ENCODE data around the gene ETFA. TPM values are rescaled to one million over a fixed set of nuclear protein-coding genes. Genes with fewer than 3 reads are reported as not detected.

ETFA gene
- total and polyA plus RNA-seq, 9 of the 15 experiments (the other 6 are each of a cell fraction or from before 2014, with no cell fraction given) = 130 to 543 (median 232) TPM

DNA sequence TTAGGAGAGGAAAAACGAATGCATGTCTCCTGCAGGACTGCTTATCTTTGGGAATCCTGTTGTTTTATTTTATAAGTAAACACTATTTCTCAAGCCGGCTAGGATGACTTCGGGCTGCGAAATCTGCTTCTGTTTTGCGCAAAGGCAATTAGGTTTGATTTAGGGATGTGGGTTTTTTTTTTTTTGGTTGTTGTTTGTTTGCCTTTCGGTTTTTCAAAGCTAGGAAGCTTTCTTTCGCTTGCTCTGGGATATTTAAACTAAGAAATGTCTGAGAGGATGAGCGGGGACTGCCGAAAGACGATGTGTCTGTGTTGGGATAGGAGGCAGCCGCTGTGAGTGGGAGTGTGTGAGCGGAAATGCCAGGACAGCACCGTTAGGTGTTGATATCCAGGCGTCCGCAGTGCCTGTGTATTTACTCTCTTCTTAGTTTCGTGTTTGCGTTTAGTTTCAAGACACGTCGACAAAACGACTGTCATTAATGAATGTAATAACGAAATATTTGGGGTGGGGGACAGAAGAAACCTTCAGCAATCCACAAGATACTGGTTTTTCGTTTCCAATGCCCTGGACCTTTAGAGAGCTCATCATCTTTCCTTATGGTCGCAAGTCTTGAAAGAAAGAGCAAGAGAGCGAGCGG lies 25.9 kb upstream of the ETFA start (continued):
- no peak for TF ChIP-seq BCLAF1 (IDR thresholded peaks at IDR 0.05; ENCODE audit: borderline replicate concordance in 1 of 2, control insufficient read depth in 1 of 2, low read depth in 2 of 2, low read length in 1 of 2)
- TF ChIP-seq HNRNPL (IDR thresholded peaks at IDR 0.05; ENCODE audit: low read depth, low read length) = no peak
- TF ChIP-seq CBFA2T3 (IDR thresholded peaks at IDR 0.05) = peak; percentile 37; the same call in 1 of the 2 replicates
- TF ChIP-seq KDM5B (IDR thresholded peaks at IDR 0.05; ENCODE audit: insufficient replicate concordance, low read depth, low read length) = no peak
- TF ChIP-seq U2AF1 (optimal IDR thresholded peaks at IDR 0.05; ENCODE audit: low read depth, low read length) = no peak
- TF ChIP-seq ZNF717 (CRISPR knock-in tag; IDR thresholded peaks at IDR 0.05) = no peak
- TF ChIP-seq PHB2 (IDR thresholded peaks at IDR 0.05; ENCODE audit: low read depth) = no peak
- TF ChIP-seq NFRKB (IDR thresholded peaks at IDR 0.05; ENCODE audit: low read depth) = no peak; the same call in 1 of the 2 replicates
- TF ChIP-seq TFAM (CRISPR knock-in tag; conservative IDR thresholded peaks at IDR 0.05) = no peak
- peak; percentile 16; the same call in 1 of the 2 replicates for TF ChIP-seq ARID4B (CRISPR knock-in tag; IDR thresholded peaks at IDR 0.05)
- no peak for TF ChIP-seq CTCF (IDR thresholded peaks at IDR 0.05 in 2 of 3, conservative IDR thresholded peaks at IDR 0.05 in 1 of 3; ENCODE audit: insufficient read depth in 2 of 3, low read depth in 1 of 3, low read length in 3 of 3)
- TF ChIP-seq COPS2 (conservative IDR thresholded peaks at IDR 0.05) = no peak
- peak; percentile 55 for TF ChIP-seq ARID1B (IDR thresholded peaks at IDR 0.05)
- TF ChIP-seq STAG1 (CRISPR knock-in tag; IDR thresholded peaks at IDR 0.05; ENCODE audit: borderline replicate concordance) = no peak
- TF ChIP-seq, protein P1, sequence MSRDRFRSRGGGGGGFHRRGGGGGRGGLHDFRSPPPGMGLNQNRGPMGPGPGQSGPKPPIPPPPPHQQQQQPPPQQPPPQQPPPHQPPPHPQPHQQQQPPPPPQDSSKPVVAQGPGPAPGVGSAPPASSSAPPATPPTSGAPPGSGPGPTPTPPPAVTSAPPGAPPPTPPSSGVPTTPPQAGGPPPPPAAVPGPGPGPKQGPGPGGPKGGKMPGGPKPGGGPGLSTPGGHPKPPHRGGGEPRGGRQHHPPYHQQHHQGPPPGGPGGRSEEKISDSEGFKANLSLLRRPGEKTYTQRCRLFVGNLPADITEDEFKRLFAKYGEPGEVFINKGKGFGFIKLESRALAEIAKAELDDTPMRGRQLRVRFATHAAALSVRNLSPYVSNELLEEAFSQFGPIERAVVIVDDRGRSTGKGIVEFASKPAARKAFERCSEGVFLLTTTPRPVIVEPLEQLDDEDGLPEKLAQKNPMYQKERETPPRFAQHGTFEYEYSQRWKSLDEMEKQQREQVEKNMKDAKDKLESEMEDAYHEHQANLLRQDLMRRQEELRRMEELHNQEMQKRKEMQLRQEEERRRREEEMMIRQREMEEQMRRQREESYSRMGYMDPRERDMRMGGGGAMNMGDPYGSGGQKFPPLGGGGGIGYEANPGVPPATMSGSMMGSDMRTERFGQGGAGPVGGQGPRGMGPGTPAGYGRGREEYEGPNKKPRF (IDR thresholded peaks at IDR 0.05; ENCODE audit: low read depth, low read length) = no peak
- no peak for TF ChIP-seq SP1 (CRISPR knock-in tag; IDR thresholded peaks at IDR 0.05)
